OCI-LY3 (cell line): Measurements from ENCODE around the gene EDNRA.

Experiments
- EZH2phosphoT487 ChIP-seq: fragments of 200-600 bp; shearing (Covaris generic); IDR thresholded peaks from 2 replicates; pipeline ENCODE4 v1.6.1; 2018; ENCODE audit warnings: antibody characterized with exemption, mixed run types, low read depth
- TF ChIP-seq, protein P1 (sequence below): fragments of 200-600, 300-600 bp; sonication (generic); IDR thresholded peaks from 2 replicates; pipeline ENCODE4 v1.5.1; 2014; ENCODE audit warnings: antibody characterized with exemption, low read length, low read depth

DNA sequence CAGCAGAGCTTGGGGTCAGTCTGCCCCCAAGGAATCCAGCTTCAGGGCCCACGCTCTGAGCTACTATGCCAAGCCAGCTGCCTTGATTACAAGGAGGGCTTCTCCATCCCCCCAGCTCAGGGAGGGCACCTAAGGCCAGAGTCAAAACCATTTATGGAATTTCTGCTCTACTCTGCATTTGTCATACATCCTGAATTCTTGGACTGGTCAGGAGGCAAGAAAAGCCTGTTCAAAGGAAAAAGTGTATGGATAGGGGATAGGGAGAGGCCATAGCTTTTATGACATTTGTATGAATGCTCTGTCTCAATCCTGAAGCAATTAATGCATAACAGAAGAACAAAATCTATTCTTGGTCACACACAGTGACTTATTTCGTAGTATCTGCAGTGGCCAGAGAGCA is 32.2 kb downstream of the EDNRA start:
- TF ChIP-seq, protein P1, sequence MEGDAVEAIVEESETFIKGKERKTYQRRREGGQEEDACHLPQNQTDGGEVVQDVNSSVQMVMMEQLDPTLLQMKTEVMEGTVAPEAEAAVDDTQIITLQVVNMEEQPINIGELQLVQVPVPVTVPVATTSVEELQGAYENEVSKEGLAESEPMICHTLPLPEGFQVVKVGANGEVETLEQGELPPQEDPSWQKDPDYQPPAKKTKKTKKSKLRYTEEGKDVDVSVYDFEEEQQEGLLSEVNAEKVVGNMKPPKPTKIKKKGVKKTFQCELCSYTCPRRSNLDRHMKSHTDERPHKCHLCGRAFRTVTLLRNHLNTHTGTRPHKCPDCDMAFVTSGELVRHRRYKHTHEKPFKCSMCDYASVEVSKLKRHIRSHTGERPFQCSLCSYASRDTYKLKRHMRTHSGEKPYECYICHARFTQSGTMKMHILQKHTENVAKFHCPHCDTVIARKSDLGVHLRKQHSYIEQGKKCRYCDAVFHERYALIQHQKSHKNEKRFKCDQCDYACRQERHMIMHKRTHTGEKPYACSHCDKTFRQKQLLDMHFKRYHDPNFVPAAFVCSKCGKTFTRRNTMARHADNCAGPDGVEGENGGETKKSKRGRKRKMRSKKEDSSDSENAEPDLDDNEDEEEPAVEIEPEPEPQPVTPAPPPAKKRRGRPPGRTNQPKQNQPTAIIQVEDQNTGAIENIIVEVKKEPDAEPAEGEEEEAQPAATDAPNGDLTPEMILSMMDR, result no peak
- TF ChIP-seq EZH2phosphoT487, result no peak
